Right lobe of liver (tissue), 6 donors: ENCODE measurements around the gene TWF1. TPM values are rescaled to one million over a fixed set of nuclear protein-coding genes. Genes with fewer than 3 reads are reported as not detected.
A peak's percentile ranks its signal among the peaks of the same experiment; 100 is the strongest.

Source experiments
- ATAC-seq, 4 donors: fragments of 200-7000 bp; cut with Tn5 transposase; one replicate each; pipeline ENCODE4 v1.9.1; 2020; ENCODE audit warnings: mild to moderate bottlenecking in 4 of 4, moderate library complexity in 4 of 4
- DNase-seq, 3 donors: peaks; one replicate each; pipeline ENCODE4 v3.0.0-alpha.2; 2020
- H3K27ac ChIP-seq, 3 donors: fragments of 200-600 bp; one replicate each; pipeline ENCODE4 v1.8.0; 2022
- H3K27me3 ChIP-seq, 2 donors: fragments of 200-600 bp; one replicate each; pipeline ENCODE4 v1.8.0; 2022
- H3K36me3 ChIP-seq, 4 donors: fragments of 200-600 bp; sonication (generic) in 1 of 4; one replicate each; pipeline versions ENCODE4 v1.5.1 to v1.8.0; 2017 to 2022; ENCODE audit warnings: control low read depth in 1 of 4
- H3K4me1 ChIP-seq, 4 donors: fragments of 200-600 bp; sonication (generic) in 1 of 4; one replicate each; pipeline versions ENCODE4 v1.5.1 to v1.8.0; 2017 to 2022; ENCODE audit warnings: control low read depth in 1 of 4
- H3K4me3 ChIP-seq, 3 donors: fragments of 200-600 bp; one replicate each; pipeline ENCODE4 v1.8.0; 2022
- H3K9me3 ChIP-seq, 4 donors: fragments of 200-600 bp; sonication (generic) in 1 of 4; one replicate each; pipeline versions ENCODE4 v1.5.1 to v1.8.0; 2017 to 2022; ENCODE audit warnings: control low read depth in 1 of 4
- POLR2A ChIP-seq: fragments of 450-650 bp; IDR thresholded peaks from one replicate; pipeline ENCODE4 v1.6.1; 2017; ENCODE audit warnings: antibody characterized with exemption, mild to moderate bottlenecking
- WGBS: methylation state at CpG from one replicate; pipeline ENCODE4 v1.1.6; 2018; ENCODE audit warnings: low coverage, low lambda C conversion rate; ENCODE audit not compliant: insufficient coverage; ENCODE audit errors: missing lambda C conversion rate; 5-methylcytosine and 5-hydroxymethylcytosine counted together
- intact Hi-C, 2 donors: fragments of 100-400 bp; cut with DNase I; formaldehyde crosslinking; loops; one replicate each; pipeline versions ENCODE4 v1.11.2 to v1.14.1; 2022
- total RNA-seq, 6 experiments: library from RNA; depleted of rRNA in 2 of 6; stranded (reverse); fragments of >200 nt in 2 of 6; fragmentation: NEBNext Ultra II Directional in 3 of 6; extraction: Animal tissue kit (Norgen Biotek cat#: 25700) in 3 of 6; gene quantifications; one replicate each; pipeline versions ENCODE4 v1.1.0 to v1.2.4, GENCODE V29; 2016 to 2023
- TF ChIP-seq, protein P1 (sequence below), 4 donors: fragments of 200-600 bp in 3 of 4; fragments of 450-650 bp in 1 of 4; IDR thresholded peaks; one replicate each; pipeline versions ENCODE4 v1.5.1 to v1.8.0; 2016 to 2022; ENCODE audit warnings: antibody characterized with exemption in 4 of 4, mild to moderate bottlenecking in 2 of 4
- donor health status: DM: no; HTN: yes; CAD: no.
- donor health status: DM: no; HTN: no; CAD: no.
- donor health status: DM: no; HTN: no; CAD: no.
- donor health status: DM: no; HTN: yes; CAD: no.
- donor health status: DM: no; HTN: yes; CAD: no.

Gene TWF1
- total RNA-seq, 6 experiments from 2014 or later = 28.6 to 52.9 (median 43.5) TPM

GRCh38 chr12:43812057-43812456 is 5.9 kb upstream of the TWF1 start:
- no peak overlapping the region for H3K27ac ChIP-seq
- H3K36me3 ChIP-seq = no peaks in the 10 kb centered on the region
- 76% methylated on average over 2 of the region's 2 CpGs for WGBS
- intact Hi-C loops = no loop called here
- TF ChIP-seq POLR2A = no peak
- TF ChIP-seq, protein P1, sequence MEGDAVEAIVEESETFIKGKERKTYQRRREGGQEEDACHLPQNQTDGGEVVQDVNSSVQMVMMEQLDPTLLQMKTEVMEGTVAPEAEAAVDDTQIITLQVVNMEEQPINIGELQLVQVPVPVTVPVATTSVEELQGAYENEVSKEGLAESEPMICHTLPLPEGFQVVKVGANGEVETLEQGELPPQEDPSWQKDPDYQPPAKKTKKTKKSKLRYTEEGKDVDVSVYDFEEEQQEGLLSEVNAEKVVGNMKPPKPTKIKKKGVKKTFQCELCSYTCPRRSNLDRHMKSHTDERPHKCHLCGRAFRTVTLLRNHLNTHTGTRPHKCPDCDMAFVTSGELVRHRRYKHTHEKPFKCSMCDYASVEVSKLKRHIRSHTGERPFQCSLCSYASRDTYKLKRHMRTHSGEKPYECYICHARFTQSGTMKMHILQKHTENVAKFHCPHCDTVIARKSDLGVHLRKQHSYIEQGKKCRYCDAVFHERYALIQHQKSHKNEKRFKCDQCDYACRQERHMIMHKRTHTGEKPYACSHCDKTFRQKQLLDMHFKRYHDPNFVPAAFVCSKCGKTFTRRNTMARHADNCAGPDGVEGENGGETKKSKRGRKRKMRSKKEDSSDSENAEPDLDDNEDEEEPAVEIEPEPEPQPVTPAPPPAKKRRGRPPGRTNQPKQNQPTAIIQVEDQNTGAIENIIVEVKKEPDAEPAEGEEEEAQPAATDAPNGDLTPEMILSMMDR (IDR thresholded peaks at IDR 0.05) = no peak
- H3K4me3 ChIP-seq = no peak overlapping the region
- no peak for DNase-seq
- peaks cover 0 to 2% (median 0%) of the 10 kb centered on the region in 4 donors for H3K4me1 ChIP-seq
- ATAC-seq = no peak
- H3K9me3 ChIP-seq = no peaks in the 10 kb centered on the region
- H3K27me3 ChIP-seq = no peaks in the 10 kb centered on the region

- Histone ChIP-seq H3K27ac (peak overlapping the region in 1 of 3 donors; percentile 96), H3K27me3 (no peaks in the 10 kb centered on the region), H3K9me3 (no peaks in the 10 kb centered on the region), H3K4me1 (peaks cover 0 to 16% (median 3%) of the 10 kb centered on the region in 4 donors), H3K36me3 (peaks cover 0 to 9% (median 0%) of the 10 kb centered on the region in 4 donors), H3K4me3 (no peak overlapping the region)
- DNase-seq = no peak
- ATAC-seq = no peak
- 71% methylated on average over 3 of the region's 3 CpGs for WGBS
- intact Hi-C loops = no loop called here
- TF ChIP-seq, protein P1 (IDR thresholded peaks at IDR 0.05) = no peak
- TF ChIP-seq POLR2A = no peak
Measured at GRCh38 chr12:43807386-43807785, 1.3 kb upstream of the TWF1 start.

DNA sequence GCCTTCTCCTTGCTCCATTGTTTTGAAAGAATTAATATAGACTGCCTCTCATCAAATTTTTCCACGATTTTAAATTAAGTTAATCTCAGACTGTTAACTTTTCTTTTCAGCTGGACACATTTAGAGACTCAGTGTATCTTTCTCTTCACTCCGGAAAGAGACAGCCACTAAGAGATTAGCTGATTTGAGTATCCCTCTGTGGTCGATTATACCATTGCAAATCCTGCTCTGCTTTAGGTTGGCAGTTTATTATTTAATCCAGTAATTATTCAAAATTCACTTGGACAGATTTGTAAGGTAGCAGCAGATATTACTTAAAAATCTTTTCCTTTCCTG is 588 bp upstream of the TWF1 start:
- Histone ChIP-seq H3K27ac (peak overlapping the region; percentile 90 to 96 (median 95)), H3K4me3 (peak overlapping the region; percentile 84 to 91 (median 84)), H3K27me3 (no peaks in the 10 kb centered on the region), H3K9me3 (no peaks in the 10 kb centered on the region), H3K36me3 (peaks cover 0 to 13% (median 0%) of the 10 kb centered on the region in 4 donors), H3K4me1 (peaks cover 0 to 16% (median 3%) of the 10 kb centered on the region in 4 donors)
- intact Hi-C loops = no loop called here
- WGBS = 1% methylated on average over 3 of the region's 3 CpGs
- no peak for DNase-seq
- ATAC-seq = no peak
- TF ChIP-seq, protein P1 (IDR thresholded peaks at IDR 0.05) = no peak
- TF ChIP-seq POLR2A = no peak

GRCh38 chr12:43805149-43805859 is 813 bp downstream of the TWF1 start:
- Histone ChIP-seq H3K4me3 (peak overlapping the region; percentile 84 to 91 (median 84)), H3K27me3 (no peaks in the 10 kb centered on the region), H3K27ac (peak overlapping the region; percentile 90 to 96 (median 95)), H3K4me1 (peaks cover 0 to 16% (median 3%) of the 10 kb centered on the region in 4 donors), H3K9me3 (no peaks in the 10 kb centered on the region), H3K36me3 (peaks cover 0 to 27% (median 3%) of the 10 kb centered on the region in 4 donors)
- DNase-seq = no peak
- WGBS = 4% methylated on average over 20 of the region's 20 CpGs
- peak in 3 of 4 donors; percentile 2 to 29 (median 10) for ATAC-seq
- intact Hi-C loops = no loop called here
- no peak for TF ChIP-seq POLR2A
- TF ChIP-seq, protein P1 (IDR thresholded peaks at IDR 0.05) = no peak
